B cell (primary cell): ENCODE results near the gene NPPA. TPM values are rescaled to one million over a fixed set of nuclear protein-coding genes. Genes with fewer than 3 reads are reported as not detected.
A peak's percentile ranks its signal among the peaks of the same experiment; 100 is the strongest.

ENCODE experiments used
- ATAC-seq: fragments of 200-7000 bp; cut with Tn5 transposase; one replicate; pipeline ENCODE4 v1.10.0; 2021; ENCODE audit warnings: low read depth, mild to moderate bottlenecking, moderate number of reproducible peaks, moderate library complexity
- CTCF ChIA-PET: fragments of 350-600 bp; sonication (Branson Sonifier 250); formaldehyde crosslinking; loops from one replicate; lab custom pipeline; 2021; ENCODE audit warnings: antibody characterized with exemption, inconsistent platforms; lab: Charles Lee
- POLR2A ChIA-PET: fragments of 350-600 bp; sonication (Branson Sonifier 250); formaldehyde crosslinking; loops from one replicate; lab custom pipeline; 2021; ENCODE audit warnings: antibody characterized with exemption; lab: Charles Lee
- DNase-seq: peaks from one replicate; pipeline ENCODE4 v3.0.0; 2013
- H2AFZ ChIP-seq: 2 replicates; pipeline ENCODE4 v1.6.1; 2012; ENCODE audit warnings: mild to moderate bottlenecking, low read depth, low read length; ENCODE audit not compliant: insufficient read depth, poor library complexity, severe bottlenecking
- H3K27ac ChIP-seq, 2 donors: 1 replicate in 1 of 2; 2 replicates in 1 of 2; pipeline ENCODE4 v1.5.1; 2012 to 2013; ENCODE audit warnings: low read length in 2 of 2, mild to moderate bottlenecking in 2 of 2, moderate library complexity in 1 of 2
- H3K27me3 ChIP-seq, 4 experiments: fragments of 200-600 bp in 1 of 4; sonication (generic) in 1 of 4; replicated peaks in 1 of 4; 1 replicate in 2 of 4; 2 replicates in 2 of 4; pipeline versions ENCODE4 v1.6.1 to v1.7.0; 2013 to 2016; ENCODE audit warnings: low read length in 3 of 4, mild to moderate bottlenecking in 2 of 4, mixed read lengths in 1 of 4, moderate library complexity in 1 of 4; ENCODE audit not compliant: insufficient read depth in 4 of 4, control insufficient read depth in 3 of 4; ENCODE audit errors: control extremely low read depth in 1 of 4
- H3K36me3 ChIP-seq, 2 experiments: replicated peaks in 1 of 2; 1 replicate in 1 of 2; 2 replicates in 1 of 2; pipeline versions ENCODE4 v1.6.1 to v1.7.1; 2013; ENCODE audit warnings: low read length in 1 of 2; ENCODE audit not compliant: insufficient read depth in 2 of 2, control insufficient read depth in 1 of 2; ENCODE audit errors: control extremely low read depth in 1 of 2, extremely low read depth in 1 of 2
- H3K4me1 ChIP-seq, 2 donors: fragments of 200-600 bp in 1 of 2; sonication (generic) in 1 of 2; 1 replicate in 1 of 2; 2 replicates in 1 of 2; pipeline versions ENCODE4 v1.5.1 to v1.6.1; 2013 to 2017; ENCODE audit warnings: low read length in 2 of 2; ENCODE audit not compliant: control insufficient read depth in 2 of 2, insufficient read depth in 2 of 2
- H3K4me2 ChIP-seq: replicated peaks from 2 replicates; pipeline ENCODE3; 2012; ENCODE audit warnings: mild to moderate bottlenecking, low read depth, low read length; ENCODE audit not compliant: poor library complexity, severe bottlenecking
- H3K4me3 ChIP-seq, 5 experiments: fragments of 200-600 bp in 1 of 5; sonication (generic) in 1 of 5; 1 replicate in 3 of 5; 2 replicates in 2 of 5; pipeline versions ENCODE4 v1.5.1 to v1.7.0; 2011 to 2016; ENCODE audit warnings: low read length in 4 of 5, mild to moderate bottlenecking in 4 of 5, low read depth in 2 of 5, control low read depth in 1 of 5, moderate library complexity in 1 of 5; ENCODE audit not compliant: insufficient read depth in 1 of 5; ENCODE audit errors: control extremely low read depth in 1 of 5, extremely low read depth in 1 of 5
- H3K79me2 ChIP-seq: fragments of 200-600 bp; sonication (generic); one replicate; pipeline ENCODE4 v1.6.0; 2016; ENCODE audit warnings: low read length; ENCODE audit not compliant: control insufficient read depth, insufficient read depth
- H3K9ac ChIP-seq: fragments of 200-600 bp; sonication (generic); 2 replicates; pipeline ENCODE4 v1.6.1; 2017; ENCODE audit warnings: mild to moderate bottlenecking, low read length, moderate library complexity
- H3K9me3 ChIP-seq, 3 donors: one replicate each; pipeline versions ENCODE4 v1.6.1 to v1.7.1; 2013; ENCODE audit warnings: low read length in 2 of 3; ENCODE audit not compliant: control insufficient read depth in 2 of 3, insufficient read depth in 1 of 3; ENCODE audit errors: control extremely low read depth in 1 of 3
- H4K20me1 ChIP-seq: 2 replicates; pipeline ENCODE4 v1.6.0; 2012; ENCODE audit warnings: mild to moderate bottlenecking, low read length; ENCODE audit not compliant: insufficient read depth, control insufficient read depth, poor library complexity, severe bottlenecking
- H3K27ac Mint-ChIP-seq: one replicate; pipeline ENCODE4 v1.8.0; 2021; ENCODE audit warnings: mixed read lengths
- H3K27me3 Mint-ChIP-seq: one replicate; pipeline ENCODE4 v1.8.0; 2021; ENCODE audit warnings: mixed read lengths
- H3K4me1 Mint-ChIP-seq: one replicate; pipeline ENCODE4 v1.8.0; 2021; ENCODE audit warnings: mixed read lengths
- H3K4me3 Mint-ChIP-seq: one replicate; pipeline ENCODE4 v1.8.0; 2021; ENCODE audit warnings: mixed read lengths
- H3K9me3 Mint-ChIP-seq: one replicate; pipeline ENCODE4 v1.8.0; 2022; ENCODE audit warnings: mixed read lengths; ENCODE audit not compliant: insufficient read depth
- CTCF ChIP-seq: fragments of 200-600 bp; IDR thresholded peaks from one replicate; pipeline ENCODE4 v1.8.0; 2022; ENCODE audit warnings: antibody characterized with exemption, mild to moderate bottlenecking
- EZH2 ChIP-seq: IDR thresholded peaks from 2 replicates; pipeline ENCODE4 v1.6.1; 2012; ENCODE audit warnings: borderline replicate concordance, low read depth, mild to moderate bottlenecking, moderate library complexity, low read length; ENCODE audit not compliant: insufficient read depth, poor library complexity, severe bottlenecking
- WGBS: methylation state at CpG from one replicate; pipeline ENCODE4 v1.1.5; 2013; ENCODE audit warnings: missing lambda C conversion rate; ENCODE audit not compliant: insufficient coverage; 5-methylcytosine and 5-hydroxymethylcytosine counted together
- intact Hi-C: fragments of 100-400 bp; cut with micrococcal nuclease; formaldehyde crosslinking; loops from one replicate; pipeline ENCODE4 v1.10.0; 2022
- polyA plus RNA-seq: library from polyadenylated mRNA; depleted of rRNA; stranded (reverse); fragments of >200 nt; gene quantifications from 2 replicates; pipeline ENCODE4 v1.2.3, GENCODE V29; 2012
- total RNA-seq, 2 donors: library from RNA; stranded (reverse); fragments of 120-200 nt in 1 of 2; gene quantifications; 1 replicate in 1 of 2; 2 replicates in 1 of 2; pipeline versions ENCODE4 v1.2.3 to v1.2.4, GENCODE V29; 2013 to 2022

NPPA gene
- total and polyA plus RNA-seq, 2 donors (not counting 1 experiment from before 2014, with no cell fraction given), result not detected

- H2AFZ ChIP-seq, result no peak overlapping the region
- H3K9ac ChIP-seq, result no peak overlapping the region
- H3K9me3 ChIP-seq, result peaks cover 0 to 3% (median 0%) of the 10 kb centered on the region in 3 donors
- H3K27ac ChIP-seq, result no peak overlapping the region
- intact Hi-C loops, result loop anchor here (1.0 to 5.0 kb wide), 3 partner anchors 56 to 857 kb away; partner anchors contain the start of genes FBXO2 and FBXO44
- peaks cover 0 to 14% (median 3%) of the 10 kb centered on the region in 4 experiments for H3K27me3 ChIP-seq
- no peak overlapping the region for H3K4me2 ChIP-seq
- Mint-ChIP-seq H3K4me1 (no peaks in the 10 kb centered on the region), H3K27ac (peak overlapping the region; percentile 78), H3K27me3 (peaks cover 12% of the 10 kb centered on the region), H3K9me3 (no peaks in the 10 kb centered on the region), H3K4me3 (no peak overlapping the region)
- ATAC-seq (peak; percentile 94), DNase-seq (peak; percentile 77)
- TF ChIP-seq EZH2, result no peak
- TF ChIP-seq CTCF, result peak; percentile 86
- H3K4me1 ChIP-seq, result no peaks in the 10 kb centered on the region
- H3K4me3 ChIP-seq, result no peak overlapping the region
- ChIA-PET CTCF (interaction anchor here (0.9 to 4.2 kb wide), 4 partner anchors 24 to 856 kb away, joined by 3 to 36 read pairs (median 6); no protein-coding TSS in a partner anchor), POLR2A (no interaction called here)
- WGBS, result 0% methylated on average over 2 of the region's 5 CpGs
- no peaks in the 10 kb centered on the region for H3K36me3 ChIP-seq
- H4K20me1 ChIP-seq, result no peaks in the 10 kb centered on the region
- no peaks in the 10 kb centered on the region for H3K79me2 ChIP-seq
Measured at GRCh38 chr1:11893907-11894251, 46.3 kb upstream of the NPPA start.

- H3K9me3 Mint-ChIP-seq, result no peaks in the 10 kb centered on the region
- no peaks in the 10 kb centered on the region for H3K4me1 ChIP-seq
- no peak overlapping the region for H3K4me3 ChIP-seq
- no peak overlapping the region for H2AFZ ChIP-seq
- DNase-seq, result no peak
- ChIA-PET CTCF (interaction anchor here (0.6 to 4.2 kb wide), 8 partner anchors 37 to 854 kb away, joined by 3 to 36 read pairs (median 4); no protein-coding TSS in a partner anchor), POLR2A (interaction anchor here (0.7 kb wide), 1 partner anchor 599 kb away, joined by 3 read pairs; no protein-coding TSS in a partner anchor)
- H3K27me3 Mint-ChIP-seq, result peaks cover 6% of the 10 kb centered on the region
- H3K27ac Mint-ChIP-seq, result no peak overlapping the region
- no peaks in the 10 kb centered on the region for H3K9me3 ChIP-seq
- no peaks in the 10 kb centered on the region for H4K20me1 ChIP-seq
- H3K4me1 Mint-ChIP-seq, result no peaks in the 10 kb centered on the region
- H3K9ac ChIP-seq, result no peak overlapping the region
- H3K4me2 ChIP-seq, result no peak overlapping the region
- H3K27ac ChIP-seq, result no peak overlapping the region
- H3K79me2 ChIP-seq, result no peaks in the 10 kb centered on the region
- 89% methylated on average over 5 of the region's 6 CpGs for WGBS
- TF ChIP-seq CTCF (no peak), EZH2 (no peak)
- ATAC-seq, result no peak
- H3K4me3 Mint-ChIP-seq, result no peak overlapping the region
- no peaks in the 10 kb centered on the region for H3K36me3 ChIP-seq
- intact Hi-C loops, result loop anchor here (5.0 kb wide), 1 partner anchor 239 kb away; the partner anchor contains the start of genes FBXO2 and FBXO44
- H3K27me3 ChIP-seq, result peaks cover 0 to 7% (median 0%) of the 10 kb centered on the region in 4 experiments
Measured at GRCh38 chr1:11891433-11892186, 44.0 kb upstream of the NPPA start.
